ENCODE data around the gene GDF11.
A peak's percentile ranks its signal among the peaks of the same experiment; 100 is the strongest.
"Not testable (repeated sequence)": the region's sequence is repeated elsewhere in the genome, so short reads cannot be mapped to it uniquely, and the experiment has no call there.

Gene GDF11

DNA sequence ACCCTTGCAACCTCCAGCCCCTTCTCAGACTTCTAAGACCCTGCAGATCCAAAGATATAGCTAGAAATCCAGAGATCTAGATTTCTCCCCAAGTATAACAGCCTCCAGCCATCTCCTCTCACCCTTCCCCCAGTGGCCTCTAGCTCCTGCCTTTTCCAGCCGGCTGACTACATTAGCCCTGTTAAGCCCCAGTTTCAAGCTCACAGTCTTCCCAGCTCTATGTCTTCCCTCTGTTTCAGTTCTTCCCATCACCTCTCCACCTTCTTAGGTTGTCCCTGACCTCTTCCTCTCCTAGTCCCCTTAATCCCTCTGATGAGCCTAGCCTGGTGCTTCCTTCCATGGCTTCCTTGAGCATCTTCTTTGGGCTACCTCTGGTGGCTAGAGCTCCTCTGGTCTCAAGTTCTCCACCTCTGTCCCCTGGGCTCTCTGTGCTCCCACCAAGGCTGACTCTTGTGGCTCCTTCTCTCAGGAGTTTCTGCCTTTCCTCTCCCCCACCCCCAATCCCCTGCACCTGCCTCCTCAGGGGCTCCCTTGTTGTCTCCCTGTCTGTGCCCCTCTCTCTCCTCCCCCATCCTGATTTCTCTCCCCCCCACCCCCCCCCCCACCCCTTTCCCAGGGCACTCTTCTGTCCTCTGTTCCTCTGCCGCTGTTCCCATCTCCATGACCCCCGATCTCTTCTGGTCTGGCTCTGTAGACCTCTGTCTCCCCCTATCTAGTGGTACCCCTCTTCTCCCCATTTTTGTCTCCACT, 816 bp upstream of the GDF11 start:
- no peak for DNase-seq

DNA sequence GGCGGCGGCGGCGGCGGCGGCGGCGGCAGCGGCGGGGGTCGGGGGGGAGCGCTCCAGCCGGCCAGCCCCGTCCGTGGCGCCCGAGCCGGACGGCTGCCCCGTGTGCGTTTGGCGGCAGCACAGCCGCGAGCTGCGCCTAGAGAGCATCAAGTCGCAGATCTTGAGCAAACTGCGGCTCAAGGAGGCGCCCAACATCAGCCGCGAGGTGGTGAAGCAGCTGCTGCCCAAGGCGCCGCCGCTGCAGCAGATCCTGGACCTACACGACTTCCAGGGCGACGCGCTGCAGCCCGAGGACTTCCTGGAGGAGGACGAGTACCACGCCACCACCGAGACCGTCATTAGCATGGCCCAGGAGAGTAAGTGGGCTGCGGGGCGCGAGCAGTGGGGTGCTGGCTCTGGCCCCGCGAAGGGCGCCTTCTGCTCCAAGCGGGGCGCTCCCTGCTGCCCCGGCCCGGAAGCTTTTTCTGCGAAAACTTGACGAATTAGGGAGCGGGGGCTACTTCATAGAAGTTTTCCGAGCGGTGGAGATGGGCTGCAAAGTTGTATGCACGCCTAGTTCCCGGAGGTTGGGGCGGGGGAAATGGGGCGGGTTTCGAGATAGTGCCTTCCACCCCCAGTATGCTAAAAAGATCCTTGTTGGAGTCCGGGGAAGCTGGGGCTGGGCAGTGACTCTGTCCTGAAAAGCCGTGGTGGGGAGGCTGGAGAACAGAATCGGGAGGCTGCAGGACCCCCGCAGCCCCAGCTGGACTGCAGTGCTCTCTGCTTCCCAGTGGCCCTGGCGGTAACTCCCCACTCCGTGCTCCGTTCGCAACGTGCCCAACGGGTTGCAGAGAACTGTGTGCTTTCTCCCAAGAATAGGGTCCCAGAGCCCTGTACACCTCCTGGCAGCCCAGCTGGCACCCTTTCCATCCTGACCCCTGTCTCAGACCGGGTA, 751 bp downstream of the GDF11 start:
- peak; percentile 63 to 82 (median 70) for DNase-seq

- no peak for DNase-seq
Observed at GRCh38 chr12:55744340-55745030, 1.6 kb downstream of the GDF11 start.

DNA sequence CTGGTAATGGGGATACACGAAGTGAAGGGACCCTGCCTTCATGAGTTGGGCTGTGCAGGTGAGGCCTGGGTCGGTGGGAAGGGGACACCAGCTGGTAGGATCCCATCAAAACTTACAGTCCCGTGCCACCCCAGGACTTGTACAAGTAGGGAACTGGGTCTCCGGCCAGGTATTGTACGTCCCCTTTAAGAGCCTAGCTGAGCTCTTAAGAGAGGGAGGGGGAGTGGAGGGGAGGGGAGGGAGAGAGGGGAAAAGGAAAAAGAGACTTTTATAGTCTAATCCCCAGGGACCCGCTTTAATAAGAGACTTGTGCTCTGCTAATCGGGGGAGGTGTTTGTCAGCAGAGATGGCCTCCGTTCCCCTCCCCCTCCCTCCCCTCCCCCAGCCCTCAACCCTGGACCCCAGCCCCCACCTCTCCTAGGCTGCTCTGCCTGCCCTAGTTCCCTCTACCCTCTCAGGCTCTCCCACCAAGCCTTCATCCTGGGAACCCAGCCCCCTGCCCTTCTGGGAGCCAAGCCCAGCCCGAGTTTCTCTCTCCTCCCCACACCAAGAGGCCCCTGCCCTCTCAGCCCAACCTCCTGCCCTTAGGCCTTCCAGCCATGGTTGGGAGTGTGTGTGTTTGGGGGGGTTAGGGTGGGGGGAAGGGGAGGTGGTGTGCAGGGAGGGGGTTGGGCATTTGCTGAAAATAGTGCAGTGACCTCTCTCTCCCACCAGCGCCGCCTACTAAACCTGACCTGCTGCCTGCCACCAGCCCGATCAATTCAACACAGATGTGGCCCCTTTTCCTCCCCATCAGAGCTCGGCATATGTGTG, 2.6 kb downstream of the GDF11 start:
- no peak for DNase-seq

DNA sequence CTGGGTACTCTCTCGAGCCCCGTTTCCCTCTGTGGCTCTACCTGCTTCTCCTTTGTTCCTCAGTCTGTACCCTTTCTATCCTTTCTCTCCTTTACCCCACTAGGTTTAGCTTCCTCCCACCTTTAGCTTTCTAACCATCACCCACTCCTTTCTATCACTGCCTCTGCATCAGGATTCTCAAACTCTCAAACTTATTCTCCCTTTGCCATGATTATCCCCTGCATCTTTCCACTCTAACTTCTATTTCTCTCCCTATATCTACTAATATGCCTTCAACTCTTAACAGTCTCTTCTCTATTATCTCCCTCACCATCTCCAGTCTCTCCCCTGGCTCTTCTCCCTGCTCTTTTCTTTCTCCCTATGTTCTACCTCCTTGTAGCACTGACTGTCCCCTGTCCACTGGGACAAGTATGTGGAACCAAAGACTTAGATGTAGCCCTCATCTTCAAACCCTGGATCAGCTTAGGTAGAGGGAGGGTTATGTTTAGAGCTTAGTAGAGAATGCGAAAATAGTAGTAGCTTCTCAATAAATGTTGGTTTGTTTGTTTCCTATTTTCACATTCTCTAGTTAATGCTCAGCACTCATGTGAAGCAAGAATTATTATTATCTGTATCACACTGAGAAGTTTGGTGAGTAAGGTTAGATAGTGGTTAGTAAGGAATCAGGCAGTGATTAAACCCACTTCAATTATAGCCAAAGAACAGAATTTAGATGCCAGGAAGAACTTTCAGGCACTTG, 3.4 kb downstream of the GDF11 start:
- no peak for DNase-seq

DNA sequence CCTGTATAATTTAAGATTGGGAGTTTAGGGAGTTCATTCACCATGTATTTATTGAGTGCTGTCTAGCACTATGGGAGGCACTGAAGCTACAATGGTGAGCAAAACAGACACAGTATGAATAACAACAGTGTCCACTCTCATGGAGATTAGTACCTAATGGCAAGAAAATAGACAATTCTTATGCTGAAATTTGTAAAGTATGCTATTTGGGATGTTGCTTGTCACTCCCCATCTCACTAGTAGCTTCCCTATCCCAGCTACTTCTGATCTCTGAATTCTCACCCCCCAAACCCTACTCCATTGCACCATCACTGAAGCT, 4.0 kb downstream of the GDF11 start:
- no peak for DNase-seq

GRCh38 chr12:55748230-55748993, 5.5 kb downstream of the GDF11 start:
- DNase-seq = no peak

DNA sequence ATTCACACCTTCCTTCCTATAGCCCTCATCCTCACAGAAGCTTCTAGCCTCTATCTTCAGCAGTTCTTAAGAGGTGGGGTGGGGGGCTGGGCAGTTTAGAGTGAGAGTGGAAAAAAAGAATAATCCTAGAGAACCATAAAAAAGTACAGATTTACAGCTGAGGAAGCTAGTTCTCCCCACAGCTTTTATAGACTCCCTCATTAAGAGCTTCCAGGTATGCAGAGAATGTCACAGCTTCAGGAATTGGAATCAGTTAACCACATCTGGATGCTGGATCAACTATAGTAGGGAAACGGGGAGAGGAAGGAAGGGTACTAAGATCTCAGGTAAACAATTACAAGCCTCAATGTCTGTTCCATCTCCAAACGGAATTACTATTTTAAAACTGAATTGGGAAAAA, 12.3 kb downstream of the GDF11 start:
- DNase-seq = no peak

DNA sequence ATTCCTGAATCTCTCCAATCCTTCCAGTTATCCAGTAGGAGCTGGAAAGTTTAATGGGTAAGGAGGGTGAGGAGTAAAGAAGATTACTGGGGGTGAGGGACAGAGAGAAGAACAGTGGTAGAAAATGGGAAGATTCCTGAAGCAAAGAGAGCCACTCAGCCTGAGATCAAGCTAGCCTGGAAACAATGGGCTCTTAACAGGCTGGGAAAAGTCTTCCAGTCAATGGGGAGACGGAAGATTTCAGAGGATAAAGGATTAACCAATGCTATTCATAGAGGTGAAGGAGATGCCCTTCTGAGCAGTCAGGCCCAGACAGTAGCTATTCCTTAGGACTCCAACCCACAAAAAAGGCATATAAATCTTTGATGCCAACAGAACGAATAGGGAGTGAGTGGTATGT, 14.8 kb downstream of the GDF11 start:
- no peak for DNase-seq

DNA sequence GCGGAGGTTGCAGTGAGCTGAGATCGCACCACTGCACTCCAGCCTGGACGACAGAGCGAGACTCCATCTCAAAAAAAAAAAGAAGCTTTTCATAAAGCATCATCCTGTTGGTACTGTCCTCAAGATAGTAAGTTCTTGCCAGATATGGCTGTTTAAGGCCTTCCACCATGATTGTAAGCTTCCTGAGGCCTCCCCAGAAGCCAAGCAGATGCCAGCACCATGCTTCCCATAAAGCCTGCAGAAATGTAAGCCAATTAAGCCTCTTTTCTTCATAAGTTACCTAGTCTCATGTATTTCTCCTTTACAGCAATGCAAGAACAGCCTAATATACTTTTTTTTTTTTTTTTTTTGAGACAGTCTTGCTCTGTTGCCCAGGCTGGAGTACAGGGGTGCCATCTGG, 15.7 kb downstream of the GDF11 start:
- not testable (repeated sequence) for DNase-seq

DNA sequence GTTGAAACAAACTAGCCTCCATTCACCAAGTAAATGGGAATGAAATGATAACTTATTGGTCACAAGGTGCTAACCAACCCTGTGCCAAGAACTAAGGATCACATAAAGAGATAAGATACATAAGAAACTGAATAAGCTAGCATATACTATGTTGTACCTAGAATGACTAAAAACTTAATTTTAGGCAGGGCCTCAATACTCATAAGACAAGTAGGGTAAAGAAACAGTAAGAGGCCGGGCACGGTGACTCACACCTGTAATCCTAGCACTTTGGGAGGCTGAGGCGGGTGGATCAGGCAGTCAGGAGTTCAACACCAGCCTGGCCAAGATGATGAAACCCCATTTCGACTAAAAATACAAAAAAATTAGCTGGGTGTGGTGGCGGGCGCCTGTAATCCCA, 17.7 kb downstream of the GDF11 start:
- DNase-seq = no peak

DNA sequence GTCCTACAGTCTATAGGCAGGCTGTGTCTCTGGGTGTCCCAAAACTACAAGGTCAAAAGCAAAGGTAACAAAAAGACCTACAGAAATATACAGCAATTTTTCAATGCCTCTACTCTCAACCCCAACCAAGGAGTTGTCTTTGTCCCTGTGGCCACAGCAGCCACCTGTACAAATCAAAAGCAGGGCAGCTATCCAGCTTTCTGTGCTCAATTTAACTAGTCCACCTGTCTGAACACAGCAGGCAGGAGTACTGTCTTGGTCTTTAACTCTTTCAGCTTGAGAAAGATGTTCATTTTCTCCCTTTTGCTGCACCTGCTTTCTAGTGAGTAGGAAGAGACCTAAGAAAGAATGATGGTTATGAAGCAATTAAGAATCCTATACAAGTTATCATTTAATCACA, 19.7 kb downstream of the GDF11 start:
- DNase-seq = no peak

DNA sequence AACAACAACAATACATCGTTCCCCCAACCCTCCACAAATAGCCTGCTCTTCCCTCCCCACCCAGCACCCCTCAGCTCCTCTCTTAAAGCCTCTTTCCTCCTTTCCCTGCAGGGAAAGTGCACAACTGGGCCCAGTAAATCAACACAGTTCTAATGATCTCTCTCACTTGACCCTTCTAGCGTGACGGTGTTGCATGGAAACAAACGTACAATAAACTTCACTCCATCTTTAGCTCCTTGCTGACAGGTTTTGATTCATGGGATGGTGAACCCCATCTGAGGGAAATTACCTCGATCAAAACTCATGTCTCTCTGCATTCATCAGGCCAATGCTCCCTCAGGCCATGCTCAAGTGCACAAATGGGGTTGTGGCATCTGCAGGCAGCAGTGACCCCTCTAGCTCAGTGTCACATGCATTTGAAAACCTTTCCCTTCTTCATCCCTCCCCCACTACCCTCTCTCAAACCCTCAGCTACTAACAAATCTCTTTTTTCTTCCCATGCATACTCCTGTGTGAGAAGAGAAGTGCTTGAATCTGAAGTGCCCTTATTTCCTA, 22.9 kb downstream of the GDF11 start:
- no peak for DNase-seq

DNA sequence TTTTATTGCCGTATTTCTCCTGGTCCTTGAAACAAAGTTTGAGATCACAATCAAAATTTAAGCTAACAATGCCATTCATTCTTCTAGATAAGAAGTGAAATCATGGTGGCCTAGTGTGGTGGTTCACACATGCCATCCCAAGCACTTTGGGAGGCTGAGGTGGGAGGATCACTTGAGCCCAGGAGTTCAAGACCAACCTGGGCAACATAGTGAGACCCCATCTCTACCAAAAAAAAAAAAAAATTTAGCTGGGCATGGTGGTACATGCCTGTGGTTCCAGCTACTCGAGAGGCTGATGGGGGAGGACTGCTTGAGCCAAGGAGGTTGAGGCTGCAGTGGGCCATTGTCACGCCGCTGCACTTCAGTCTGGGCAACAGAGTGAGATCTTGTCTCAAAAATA, 24.2 kb downstream of the GDF11 start:
- DNase-seq = no peak

DNA sequence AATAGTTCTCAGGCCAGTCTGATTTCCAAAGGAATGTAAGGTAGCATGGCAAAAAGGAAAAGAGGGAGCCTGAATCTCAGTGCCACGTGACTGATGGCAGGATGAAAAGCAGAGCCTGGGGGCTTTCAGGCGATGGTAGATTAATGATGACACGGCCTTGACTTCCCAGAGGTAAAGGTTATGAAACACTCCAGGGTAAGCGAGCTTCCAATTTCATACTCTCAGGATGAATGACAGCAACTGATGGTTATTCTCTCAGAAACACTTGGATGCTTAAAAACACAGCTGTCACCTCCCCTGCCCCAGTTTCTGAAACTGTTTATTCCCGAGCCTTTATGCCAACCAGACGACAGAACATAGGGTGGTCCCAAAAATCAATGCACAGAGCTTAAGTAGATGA, 28.8 kb downstream of the GDF11 start:
- no peak for DNase-seq

GRCh38 chr12:55777856-55778255, 34.9 kb downstream of the GDF11 start:
- peak; percentile 41 to 66 (median 49) for DNase-seq

GRCh38 chr12:55780685-55781084, 37.8 kb downstream of the GDF11 start:
- peak; percentile 12 to 60 (median 50) for DNase-seq

DNA sequence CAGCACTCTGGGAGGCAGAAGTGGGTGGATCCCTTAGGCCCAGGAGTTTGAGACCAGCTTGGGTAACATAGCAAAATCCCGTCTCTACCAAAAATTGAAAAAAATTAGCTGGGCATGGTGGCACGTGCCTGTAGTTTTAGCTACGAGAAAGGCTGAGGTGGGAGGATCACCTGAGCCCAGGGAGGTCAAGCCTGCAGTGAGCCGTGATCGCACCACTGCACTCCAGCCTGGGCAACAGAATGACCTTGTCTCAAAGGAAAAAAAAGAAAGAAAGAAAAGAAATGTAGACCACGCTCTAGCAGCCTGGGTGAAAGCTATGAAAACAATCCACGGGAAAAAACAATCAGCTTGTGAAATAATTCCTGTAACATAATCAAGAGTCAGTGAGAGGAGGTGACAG, 45.6 kb downstream of the GDF11 start:
- DNase-seq = no peak

DNA sequence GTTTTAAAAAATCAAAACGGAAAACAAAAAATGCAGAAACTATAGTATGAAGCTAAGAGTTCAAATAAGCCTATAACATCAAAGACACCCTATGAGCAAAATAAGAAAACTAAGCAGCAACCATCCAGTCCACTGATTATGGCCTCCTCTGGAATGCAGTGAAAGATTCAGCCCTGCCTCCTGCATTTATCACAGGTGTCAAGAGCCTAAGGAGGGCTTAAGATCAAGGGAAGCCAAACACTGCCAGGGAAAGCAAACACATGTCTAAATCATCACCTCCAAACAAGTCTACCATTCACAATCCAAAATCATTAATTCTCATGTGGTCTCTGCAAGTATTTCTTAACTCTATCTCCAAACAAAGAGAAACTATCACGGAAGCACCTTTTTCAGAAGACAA, 46.2 kb downstream of the GDF11 start:
- DNase-seq = no peak

- no peak for DNase-seq
Observed at GRCh38 chr12:55789893-55790292, 47.0 kb downstream of the GDF11 start.

- no peak for DNase-seq
Observed at GRCh38 chr12:55795950-55796349, 53.0 kb downstream of the GDF11 start.
